ENCODE data around the gene GART. TPM values are rescaled to one million over a fixed set of nuclear protein-coding genes. Genes with fewer than 3 reads are reported as not detected.

GART gene
- polyA plus RNA-seq, 2 of the 4 experiments (the other 2 are of a cell fraction), result 42.3 to 70.2 TPM

- no peak overlapping the region for H3K27ac ChIP-seq
- H3K4me1 ChIP-seq, result no peaks in the 10 kb centered on the region
- CTCF ChIA-PET, result no interaction called here
- no peak for TF ChIP-seq CBX2 (IDR thresholded peaks at IDR 0.05; ENCODE audit: borderline replicate concordance, low read depth)
- no peak for TF ChIP-seq MAFK (IDR thresholded peaks at IDR 0.05; ENCODE audit: partially characterized antibody)
- no peak for TF ChIP-seq FOSL2 (IDR thresholded peaks at IDR 0.05)
- TF ChIP-seq FOSL2 (CRISPR knock-in tag; IDR thresholded peaks at IDR 0.05), result no peak
- no peak for TF ChIP-seq KDM5A (IDR thresholded peaks at IDR 0.05)
- no peak for TF ChIP-seq TP53 (CRISPR knock-in tag; IDR thresholded peaks at IDR 0.05)
- ATAC-seq, result peak in 1 of 2 experiments; percentile 25; a peak in 2 of 6 replicates
- H3K4me3 ChIP-seq, result no peak overlapping the region
- no peak for FAIRE-seq
- WGBS (ENCODE audit: missing lambda C conversion rate), result 92% methylated on average over 12 of the region's 12 CpGs
- H3K4me2 ChIP-seq, result no peak overlapping the region
- no peaks in the 10 kb centered on the region for H3K9me3 ChIP-seq
- no peak for DNase-seq (ENCODE audit: low read depth in 1 of 2, low spot score in 1 of 2)
- POLR2A ChIA-PET, result no interaction called here
These were observed 11.2 kb upstream of the GART start for GRCh38 chr21:33552999-33553598.

GRCh38 chr21:33552093-33552998 lies 10.4 kb upstream of the GART start:
- H3K9me3 ChIP-seq, result no peaks in the 10 kb centered on the region
- TF ChIP-seq ESRRA (IDR thresholded peaks at IDR 0.05; ENCODE audit: borderline replicate concordance, low read length) (no peak), POLR2AphosphoS2 (conservative IDR thresholded peaks at IDR 0.05; ENCODE audit: low read length) (no peak), JUNB (IDR thresholded peaks at IDR 0.05) (no peak), ZFP36 (IDR thresholded peaks at IDR 0.05; ENCODE audit: borderline replicate concordance, partially characterized antibody) (no peak), CBX2 (IDR thresholded peaks at IDR 0.05; ENCODE audit: borderline replicate concordance, low read depth) (no peak), PHF8 (IDR thresholded peaks at IDR 0.05; ENCODE audit: borderline replicate concordance, low read depth) (no peak), HOXA7 (CRISPR knock-in tag; IDR thresholded peaks at IDR 0.05) (no peak), NFE2L2 (conservative IDR thresholded peaks at IDR 0.05; ENCODE audit: low read length) (no peak)
- 96% methylated on average over 22 of the region's 24 CpGs for WGBS (ENCODE audit: missing lambda C conversion rate)
- no peak overlapping the region for H3K4me2 ChIP-seq
- ChIA-PET POLR2A (no interaction called here), CTCF (no interaction called here)
- no peak; a peak in 2 of 6 replicates for ATAC-seq
- H3K27ac ChIP-seq, result no peak overlapping the region
- no peak overlapping the region for H3K4me3 ChIP-seq
- FAIRE-seq, result no peak
- no peaks in the 10 kb centered on the region for H3K4me1 ChIP-seq
- no peak for DNase-seq (ENCODE audit: low read depth in 1 of 2, low spot score in 1 of 2)

GRCh38 chr21:33551664-33552063 lies 9.7 kb upstream of the GART start:
- no peak for ATAC-seq
- CTCF ChIA-PET, result interaction anchor here (1.2 to 1.3 kb wide), 2 partner anchors 19 to 54 kb away, joined by 3 to 4 read pairs; no protein-coding TSS in a partner anchor
- POLR2A ChIA-PET, result interaction anchor here (0.5 kb wide), 1 partner anchor 21 kb away, joined by 4 read pairs; no protein-coding TSS in a partner anchor
- no peak overlapping the region for H3K4me2 ChIP-seq
- no peak for FAIRE-seq
- no peaks in the 10 kb centered on the region for H3K4me1 ChIP-seq
- TF ChIP-seq NPAS2 (CRISPR knock-in tag; IDR thresholded peaks at IDR 0.05; ENCODE audit: borderline replicate concordance) (no peak), FOSL2 (IDR thresholded peaks at IDR 0.05) (no peak), FOSL2 (CRISPR knock-in tag; IDR thresholded peaks at IDR 0.05) (no peak), CBX8 (IDR thresholded peaks at IDR 0.05) (no peak), JUNB (IDR thresholded peaks at IDR 0.05) (no peak), CHD2 (IDR thresholded peaks at IDR 0.05; ENCODE audit: low read length, partially characterized antibody) (no peak), ZNF302 (CRISPR knock-in tag; IDR thresholded peaks at IDR 0.05) (no peak), ZFP36 (IDR thresholded peaks at IDR 0.05; ENCODE audit: borderline replicate concordance, partially characterized antibody) (no peak), CEBPB (IDR thresholded peaks at IDR 0.05) (no peak), NR3C1 (IDR thresholded peaks at IDR 0.05) (no peak), TP53 (CRISPR knock-in tag; IDR thresholded peaks at IDR 0.05) (no peak), POLR2A (IDR thresholded peaks at IDR 0.05; ENCODE audit: low read length) (no peak), RFX5 (IDR thresholded peaks at IDR 0.05) (no peak), FOXS1 (CRISPR knock-in tag; IDR thresholded peaks at IDR 0.05) (no peak)
- TF ChIP-seq, protein P1, sequence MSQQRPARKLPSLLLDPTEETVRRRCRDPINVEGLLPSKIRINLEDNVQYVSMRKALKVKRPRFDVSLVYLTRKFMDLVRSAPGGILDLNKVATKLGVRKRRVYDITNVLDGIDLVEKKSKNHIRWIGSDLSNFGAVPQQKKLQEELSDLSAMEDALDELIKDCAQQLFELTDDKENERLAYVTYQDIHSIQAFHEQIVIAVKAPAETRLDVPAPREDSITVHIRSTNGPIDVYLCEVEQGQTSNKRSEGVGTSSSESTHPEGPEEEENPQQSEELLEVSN (IDR thresholded peaks at IDR 0.05; ENCODE audit: borderline replicate concordance, low read depth), result no peak
- no peaks in the 10 kb centered on the region for H3K9me3 ChIP-seq
- H3K4me3 ChIP-seq, result no peak overlapping the region
- H3K27ac ChIP-seq, result no peak overlapping the region
- DNase-seq (ENCODE audit: low read depth in 1 of 2, low spot score in 1 of 2), result no peak
- WGBS (ENCODE audit: missing lambda C conversion rate), result 94% methylated on average over 2 of the region's 2 CpGs

Data from A549 (cell line).